Stimulated activated CD4-positive, alpha-beta T cell treated with anti-CD3 and anti-CD28 coated beads, Interleukin-2, amount 100 ng/mL, for 24 hours (primary cell): ENCODE measurements around the gene CFLAR.

Experiments
- DNase-seq, 2 donors: peaks; one replicate each; pipeline ENCODE4 v3.0.0-alpha.2; 2020

CFLAR gene

GRCh38 chr2:201116115-201116958, at the start of gene CFLAR:
CFLAR (plus strand) TSS chr2:201116164; CDS start chr2:201129866, 13,702 bp downstream.
- DNase-seq, result peak; percentile 79 to 87

- no peak for DNase-seq
Observed at GRCh38 chr2:201070948-201071478, 45.0 kb upstream of the CFLAR start.

- peak; percentile 88 to 89 for DNase-seq
Observed at GRCh38 chr2:201071479-201072200, 44.3 kb upstream of the CFLAR start, which contains the start of the genes HYCC2 and NDUFB3. HYCC2 (minus strand) TSS chr2:201071671; CDS start chr2:201024009, 47,662 bp downstream. NDUFB3 (plus strand) TSS chr2:201072001; CDS start chr2:201078883, 6,882 bp downstream.

- DNase-seq, result no peak
Observed at GRCh38 chr2:201072201-201072530, 43.8 kb upstream of the CFLAR start.

GRCh38 chr2:201073071-201073470, 42.9 kb upstream of the CFLAR start:
- DNase-seq, result no peak

DNA sequence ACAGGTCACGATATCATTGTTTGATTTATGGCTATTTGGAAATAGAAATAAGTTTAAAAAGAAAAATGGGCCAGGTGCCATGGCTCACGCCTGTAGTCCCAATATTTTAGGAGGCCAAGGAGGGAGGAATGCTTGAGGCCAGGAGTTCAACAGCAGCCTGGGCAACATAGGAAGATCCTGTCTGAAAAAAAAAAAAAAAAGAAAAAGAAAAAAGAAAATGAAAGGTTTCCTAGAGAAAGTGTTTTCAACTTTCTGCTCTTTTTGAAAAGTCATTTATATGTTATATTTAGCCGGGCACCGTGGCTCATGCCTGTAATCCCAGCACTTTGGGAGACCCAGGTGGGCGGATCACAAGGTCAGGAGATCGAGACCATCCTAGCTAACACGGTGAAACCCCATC, 41.0 kb upstream of the CFLAR start:
- no peak for DNase-seq

GRCh38 chr2:201084863-201085262, 31.1 kb upstream of the CFLAR start:
- no peak for DNase-seq

GRCh38 chr2:201090574-201090973, 25.4 kb upstream of the CFLAR start:
- DNase-seq, result no peak

DNA sequence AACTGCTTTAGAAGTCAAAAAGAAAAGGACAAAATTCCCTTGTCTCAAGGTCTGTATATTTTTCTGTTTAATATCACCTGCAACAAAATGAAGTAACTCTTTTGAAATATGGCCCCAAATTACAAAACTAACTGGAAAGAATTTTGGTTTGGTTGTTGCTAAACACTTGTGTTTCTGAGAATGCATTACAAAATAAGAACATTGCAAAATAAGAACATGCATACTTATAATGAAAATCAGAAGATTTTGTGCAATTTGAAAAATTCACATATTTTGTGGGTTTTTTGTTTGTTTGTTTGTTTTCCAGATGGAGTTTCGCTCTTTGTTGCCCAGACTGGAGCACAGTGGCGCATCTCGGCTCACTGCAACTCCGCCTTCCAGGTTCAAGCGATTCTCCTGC, 22.4 kb upstream of the CFLAR start:
- no peak for DNase-seq

GRCh38 chr2:201100497-201100896, 15.5 kb upstream of the CFLAR start:
- no peak for DNase-seq

DNA sequence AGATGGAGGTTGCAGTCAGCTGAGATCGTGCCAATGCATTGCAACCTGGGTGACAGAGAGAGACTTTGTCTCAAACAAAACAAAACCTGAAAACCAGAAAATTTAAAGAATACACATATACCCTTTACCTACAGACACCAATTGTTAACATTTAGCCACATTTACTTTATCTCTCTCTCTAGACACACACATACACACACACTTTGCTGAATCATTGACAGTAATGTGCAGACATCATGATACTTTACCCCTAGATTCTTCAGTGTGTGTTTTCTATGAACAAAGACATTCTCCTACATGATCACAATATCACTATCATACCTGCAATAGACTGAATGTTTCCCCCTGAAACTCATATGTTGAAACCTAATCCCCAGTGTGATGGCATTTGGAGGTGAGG, 10.2 kb upstream of the CFLAR start:
- no peak for DNase-seq

- no peak for DNase-seq
Observed at GRCh38 chr2:201107624-201108023, 8.3 kb upstream of the CFLAR start.

- no peak for DNase-seq
Observed at GRCh38 chr2:201108341-201108740, 7.6 kb upstream of the CFLAR start.

GRCh38 chr2:201109186-201109585, 6.8 kb upstream of the CFLAR start:
- DNase-seq, result no peak

GRCh38 chr2:201110615-201111014, 5.3 kb upstream of the CFLAR start:
- no peak for DNase-seq

- no peak for DNase-seq
Observed at GRCh38 chr2:201111096-201111495, 4.9 kb upstream of the CFLAR start.

DNA sequence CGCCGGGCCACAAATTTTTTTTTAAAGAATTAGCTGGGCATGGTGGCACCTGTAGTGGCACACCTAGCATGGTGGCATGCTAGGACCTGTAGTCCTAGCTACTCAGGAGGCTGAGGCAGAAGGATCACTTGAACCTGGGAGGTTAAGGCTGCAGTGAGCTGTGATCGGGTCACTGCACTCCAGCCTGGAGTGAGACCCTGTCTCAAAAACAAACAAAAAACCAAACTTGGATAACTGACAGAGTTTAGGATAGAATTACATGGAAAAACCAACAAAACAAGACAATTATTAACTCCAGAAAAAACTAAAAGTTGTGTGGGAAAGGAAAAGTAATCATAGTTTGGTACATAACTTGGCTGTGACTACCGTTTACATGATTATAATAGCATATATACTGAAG, 1.6 kb upstream of the CFLAR start:
- DNase-seq, result no peak

DNA sequence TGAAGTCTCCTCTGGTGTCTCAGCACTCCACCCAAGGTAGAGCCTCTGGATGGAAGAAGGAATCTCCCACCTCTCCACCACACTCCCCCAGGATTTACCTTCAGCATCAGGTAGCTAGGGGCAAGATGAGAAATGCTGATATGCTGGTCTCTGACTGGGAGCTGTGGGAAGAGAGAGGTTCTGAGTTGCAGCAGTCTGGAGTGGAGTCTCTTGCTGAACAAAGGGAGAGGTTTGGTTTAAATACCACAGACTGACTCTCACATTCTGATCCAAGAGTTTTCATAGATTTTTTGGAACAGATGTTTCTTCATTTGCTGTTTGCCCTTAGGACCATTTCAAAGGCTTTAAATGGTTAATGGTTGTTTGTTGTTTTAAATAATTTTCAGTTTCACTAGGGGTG, 1.1 kb upstream of the CFLAR start:
- no peak for DNase-seq

DNA sequence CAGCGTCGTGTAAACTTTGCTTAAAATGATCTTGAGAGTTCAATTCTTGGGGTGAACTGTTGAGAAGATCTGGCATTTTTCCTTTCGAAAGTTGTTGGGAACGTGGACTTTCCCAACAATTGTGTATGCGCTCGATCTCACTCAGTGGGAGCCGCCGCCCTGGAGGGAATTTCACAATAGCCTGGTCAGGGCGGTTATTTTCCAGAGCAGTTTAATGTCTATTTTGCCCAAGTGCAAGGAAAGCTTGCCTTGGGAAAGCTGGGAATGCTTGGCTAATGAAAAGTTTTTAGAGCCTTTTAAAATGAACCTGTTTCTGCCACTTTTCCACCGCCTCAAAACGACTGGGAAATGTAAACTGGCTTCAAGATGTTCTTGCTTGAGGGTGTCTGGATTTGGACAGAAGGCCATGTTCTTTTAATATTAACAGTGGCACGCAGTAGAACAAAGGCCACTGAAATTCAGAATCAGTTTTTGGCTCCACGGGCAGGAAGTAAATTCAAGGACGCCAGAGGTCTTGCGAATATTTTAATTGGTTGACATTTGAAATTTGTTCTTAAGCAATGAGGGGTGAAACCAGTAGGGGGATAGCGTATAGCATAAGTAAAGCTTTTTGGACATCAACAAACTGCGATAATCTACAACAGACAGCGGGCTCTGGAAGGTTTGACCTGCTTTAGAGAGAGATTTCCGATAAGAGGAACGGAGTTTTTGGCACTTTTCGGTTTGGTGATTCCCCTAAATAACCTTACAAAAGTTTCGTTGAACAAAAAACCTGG, 1.2 kb downstream of the CFLAR start:
- no peak for DNase-seq

GRCh38 chr2:201117735-201118094, 1.8 kb downstream of the CFLAR start:
- DNase-seq, result peak in 1 of 2 donors; percentile 55

GRCh38 chr2:201118121-201118960, 2.4 kb downstream of the CFLAR start:
- peak; percentile 89 to 90 for DNase-seq
